Measurements from ENCODE around the gene CSNK1G2. TPM values are rescaled to one million over a fixed set of nuclear protein-coding genes. Genes with fewer than 3 reads are reported as not detected.

CSNK1G2 gene
- total RNA-seq, 4 donors from 2014 or later = 34.1 to 52.6 (median 48.5) TPM

DNA sequence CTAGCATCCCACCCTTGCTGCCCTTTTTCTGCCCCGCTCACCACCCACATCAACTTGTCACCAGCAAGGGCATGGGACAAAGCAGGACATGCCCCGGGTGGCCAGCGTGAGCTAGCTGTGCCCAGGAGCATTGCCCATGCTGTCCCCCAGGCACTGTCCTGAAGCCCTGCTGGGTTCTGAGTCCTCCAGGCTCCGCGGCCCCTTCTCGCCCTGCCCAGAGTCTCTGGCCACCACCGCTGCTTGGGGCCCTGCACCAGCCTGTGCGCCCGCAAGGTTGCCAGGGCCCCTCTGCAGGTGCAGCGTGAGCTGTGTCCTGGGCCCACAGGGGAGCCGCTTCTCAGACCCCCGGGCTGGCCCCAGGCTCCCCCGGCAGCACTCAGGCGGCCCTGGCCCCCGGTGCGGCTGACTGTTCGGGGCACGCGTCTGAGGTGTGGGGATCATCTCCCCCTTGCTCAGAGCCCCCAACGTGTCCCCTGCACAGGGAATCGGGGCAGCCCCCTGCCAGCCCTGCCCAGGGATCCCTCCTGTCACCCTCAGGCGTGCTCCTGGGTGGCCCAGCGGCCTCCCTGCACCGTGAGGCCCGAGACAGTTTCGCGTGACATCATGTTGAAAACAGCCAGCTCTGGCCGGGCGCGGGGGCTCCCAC lies 4.1 kb downstream of the CSNK1G2 start:
- Histone ChIP-seq H3K27me3 (peaks cover 0 to 6% (median 0%) of the 10 kb centered on the region in 4 donors), H3K27ac (replicated peaks in 1 of 4) (no peak overlapping the region)
- 89% methylated on average over 21 of the region's 30 CpGs for WGBS

DNA sequence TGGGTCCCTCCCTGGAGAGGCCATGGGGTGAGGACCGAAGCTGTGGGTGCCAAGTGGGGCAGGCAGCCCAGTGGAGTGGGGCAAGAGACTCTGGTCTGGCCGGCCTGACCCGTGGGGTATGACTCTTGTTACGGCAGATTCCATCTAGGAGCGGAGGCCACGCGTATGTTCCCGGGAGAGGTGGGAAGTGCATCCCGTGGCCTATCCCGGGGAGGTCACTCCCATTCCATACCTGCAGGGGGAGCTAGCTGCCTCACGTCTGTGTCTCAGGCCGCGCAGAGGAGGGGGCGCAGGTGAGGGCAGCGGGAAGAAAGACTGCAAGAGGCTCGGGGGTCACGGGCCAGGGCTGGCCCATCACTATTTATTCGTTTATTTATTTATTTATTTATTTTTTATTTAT lies 4.9 kb downstream of the CSNK1G2 start:
- H3K4me3 ChIP-seq = no peak overlapping the region
- no peaks in the 10 kb centered on the region for H3K9me3 ChIP-seq
- no peak for DNase-seq (ENCODE audit: extremely low spot score)
- intact Hi-C loops (cut with DNase I) = no loop called here
- H3K4me1 ChIP-seq = peaks cover 23 to 50% (median 43%) of the 10 kb centered on the region in 4 donors
- TF ChIP-seq, protein P1, sequence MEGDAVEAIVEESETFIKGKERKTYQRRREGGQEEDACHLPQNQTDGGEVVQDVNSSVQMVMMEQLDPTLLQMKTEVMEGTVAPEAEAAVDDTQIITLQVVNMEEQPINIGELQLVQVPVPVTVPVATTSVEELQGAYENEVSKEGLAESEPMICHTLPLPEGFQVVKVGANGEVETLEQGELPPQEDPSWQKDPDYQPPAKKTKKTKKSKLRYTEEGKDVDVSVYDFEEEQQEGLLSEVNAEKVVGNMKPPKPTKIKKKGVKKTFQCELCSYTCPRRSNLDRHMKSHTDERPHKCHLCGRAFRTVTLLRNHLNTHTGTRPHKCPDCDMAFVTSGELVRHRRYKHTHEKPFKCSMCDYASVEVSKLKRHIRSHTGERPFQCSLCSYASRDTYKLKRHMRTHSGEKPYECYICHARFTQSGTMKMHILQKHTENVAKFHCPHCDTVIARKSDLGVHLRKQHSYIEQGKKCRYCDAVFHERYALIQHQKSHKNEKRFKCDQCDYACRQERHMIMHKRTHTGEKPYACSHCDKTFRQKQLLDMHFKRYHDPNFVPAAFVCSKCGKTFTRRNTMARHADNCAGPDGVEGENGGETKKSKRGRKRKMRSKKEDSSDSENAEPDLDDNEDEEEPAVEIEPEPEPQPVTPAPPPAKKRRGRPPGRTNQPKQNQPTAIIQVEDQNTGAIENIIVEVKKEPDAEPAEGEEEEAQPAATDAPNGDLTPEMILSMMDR (IDR thresholded peaks at IDR 0.05) = peak; percentile 46 to 67 (median 61)
- no peak for TF ChIP-seq POLR2AphosphoS5 (IDR thresholded peaks at IDR 0.05)
- peaks cover 0 to 12% (median 5%) of the 10 kb centered on the region in 4 donors for H3K36me3 ChIP-seq
- H3K27me3 ChIP-seq = no peaks in the 10 kb centered on the region
- WGBS = 80% methylated on average over 18 of the region's 18 CpGs
- H3K27ac ChIP-seq (replicated peaks in 1 of 4) = no peak overlapping the region

More for the DNA sequence above, 4.1 kb downstream of the CSNK1G2 start:
- intact Hi-C loops (cut with DNase I) = no loop called here
- Histone ChIP-seq H3K4me1 (peaks cover 26 to 55% (median 48%) of the 10 kb centered on the region in 4 donors), H3K36me3 (peaks cover 0 to 5% (median 2%) of the 10 kb centered on the region in 4 donors), H3K9me3 (no peaks in the 10 kb centered on the region), H3K4me3 (no peak overlapping the region)
- DNase-seq (ENCODE audit: extremely low spot score) = no peak
- TF ChIP-seq POLR2A (IDR thresholded peaks at IDR 0.05; ENCODE audit: low read depth) (no peak), POLR2AphosphoS5 (IDR thresholded peaks at IDR 0.05) (no peak), EP300 (IDR thresholded peaks at IDR 0.05) (no peak)
- TF ChIP-seq, protein P1 (IDR thresholded peaks at IDR 0.05) = no peak

DNA sequence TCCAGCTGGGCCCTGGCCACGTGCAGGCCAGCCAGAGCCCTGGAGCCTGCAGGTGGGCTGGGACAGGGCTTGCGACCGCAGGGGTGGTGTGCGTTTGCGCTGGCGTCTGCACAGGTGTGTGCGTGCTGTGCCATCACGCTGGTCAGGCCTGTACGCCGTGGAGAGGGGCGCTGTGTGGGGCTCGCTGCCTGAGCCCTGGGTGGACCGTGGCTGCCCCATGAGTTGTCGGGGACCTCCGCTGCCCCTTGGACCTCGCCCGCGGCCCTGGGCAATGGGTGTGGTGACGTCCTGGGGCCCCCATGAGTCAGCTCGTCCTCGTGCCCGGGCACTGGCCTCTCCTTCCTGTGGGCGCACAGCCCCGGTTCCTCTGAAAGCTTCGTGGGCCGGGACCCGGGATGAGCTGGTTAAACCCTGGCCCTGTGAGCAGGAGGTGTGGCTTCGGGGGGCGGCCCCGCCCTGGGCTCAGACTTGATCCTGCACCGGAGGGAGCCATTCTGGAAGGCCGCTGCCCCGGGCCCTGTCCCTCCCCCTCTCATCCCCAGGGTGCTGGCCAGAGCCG lies 6.8 kb downstream of the CSNK1G2 start:
- Histone ChIP-seq H3K27ac (replicated peaks in 1 of 4) (no peak overlapping the region), H3K4me1 (peaks cover 18 to 41% (median 34%) of the 10 kb centered on the region in 4 donors), H3K9me3 (no peaks in the 10 kb centered on the region), H3K27me3 (no peaks in the 10 kb centered on the region), H3K36me3 (peaks cover 4 to 22% (median 9%) of the 10 kb centered on the region in 4 donors), H3K4me3 (no peak overlapping the region)
- 85% methylated on average over 15 of the region's 34 CpGs for WGBS
- no peak for DNase-seq (ENCODE audit: extremely low spot score)
- TF ChIP-seq, protein P1 (IDR thresholded peaks at IDR 0.05) = no peak
- TF ChIP-seq POLR2A (IDR thresholded peaks at IDR 0.05; ENCODE audit: low read depth) = no peak
- TF ChIP-seq POLR2AphosphoS5 (IDR thresholded peaks at IDR 0.05) = no peak
- TF ChIP-seq EP300 (IDR thresholded peaks at IDR 0.05) = no peak
- intact Hi-C loops (cut with DNase I) = no loop called here

DNA sequence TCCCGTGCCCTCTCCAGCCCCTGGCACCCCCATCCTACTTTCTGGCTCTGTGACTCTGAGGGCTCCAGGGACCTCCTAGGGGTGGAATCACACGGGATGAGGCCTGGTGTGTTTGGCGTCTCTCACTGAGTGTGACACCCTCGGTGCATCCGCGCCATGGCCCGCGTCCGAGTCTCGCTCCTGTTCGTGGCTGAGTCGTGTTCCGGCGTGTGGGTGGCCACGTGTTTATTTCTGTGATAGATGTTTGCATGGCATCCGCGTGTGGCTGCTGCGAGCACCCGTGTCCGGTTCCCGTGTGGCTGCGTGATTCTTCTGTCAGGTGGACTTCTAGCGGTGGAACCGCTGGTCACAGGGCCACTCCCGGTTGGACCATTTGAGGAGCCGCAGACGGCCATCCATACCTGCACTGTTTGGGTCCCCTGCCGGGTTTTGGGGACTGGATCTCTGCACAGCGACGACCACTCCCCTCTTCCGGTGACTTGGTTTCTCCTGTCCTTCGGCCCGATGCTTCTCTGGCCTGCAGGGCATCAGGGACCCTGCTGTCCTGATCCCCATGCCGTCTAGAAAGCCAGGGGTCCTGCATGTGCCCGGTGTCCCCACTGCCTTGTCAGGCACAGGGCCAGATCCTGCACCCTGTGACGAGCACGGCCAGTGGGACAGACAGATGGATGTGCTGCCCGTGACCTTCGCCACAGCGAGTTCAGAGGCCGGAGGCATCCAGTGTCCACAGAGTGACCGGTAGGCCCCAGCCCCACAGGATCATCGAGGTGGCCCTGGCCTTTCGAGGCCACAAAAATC lies 8.5 kb downstream of the CSNK1G2 start:
- Histone ChIP-seq H3K36me3 (peaks cover 7 to 38% (median 21%) of the 10 kb centered on the region in 4 donors), H3K4me3 (no peak overlapping the region), H3K27ac (replicated peaks in 1 of 4) (no peak overlapping the region), H3K9me3 (no peaks in the 10 kb centered on the region), H3K4me1 (peaks cover 1 to 23% (median 20%) of the 10 kb centered on the region in 4 donors), H3K27me3 (no peaks in the 10 kb centered on the region)
- DNase-seq (ENCODE audit: extremely low spot score) = no peak
- intact Hi-C loops (cut with DNase I) = no loop called here
- TF ChIP-seq, protein P1 (IDR thresholded peaks at IDR 0.05) = no peak
- no peak for TF ChIP-seq POLR2AphosphoS5 (IDR thresholded peaks at IDR 0.05)
- no peak for TF ChIP-seq EP300 (IDR thresholded peaks at IDR 0.05)
- no peak for TF ChIP-seq POLR2A (IDR thresholded peaks at IDR 0.05; ENCODE audit: low read depth)
- 96% methylated on average over 40 of the region's 44 CpGs for WGBS

Measured in esophagus muscularis mucosa (tissue), 4 donors.